Endothelial cell of umbilical vein (primary cell): ENCODE results near the gene C5orf58. TPM values are rescaled to one million over a fixed set of nuclear protein-coding genes. Genes with fewer than 3 reads are reported as not detected.

ENCODE experiments used
- BruUV-seq: library from RNA; stranded (reverse); fragments of 400-500 nt; replicated peaks from 2 replicates; lab custom pipeline; 2021; lab: Mats Ljungman, UMichigan
- CTCF ChIA-PET: fragments of 300-600, 350-600 bp; sonication (Branson Sonifier 250); formaldehyde crosslinking; loops from one replicate; lab custom pipeline; 2021; ENCODE audit warnings: antibody characterized with exemption, inconsistent platforms; lab: Charles Lee
- POLR2A ChIA-PET: fragments of 300-600, 350-600 bp; sonication (Branson Sonifier 250); formaldehyde crosslinking; loops from one replicate; lab custom pipeline; 2021; ENCODE audit warnings: antibody characterized with exemption, inconsistent platforms; lab: Charles Lee
- DNase-seq: peaks from one replicate; pipeline ENCODE4 v3.0.0-alpha.2; 2011; ENCODE audit warnings: low read depth, low spot score
- FAIRE-seq: peaks from 2 replicates; lab custom pipeline; 2011; peaks lifted over from hg19 to GRCh38; lab: Jason Lieb, UNC
- H2AFZ ChIP-seq: 2 replicates; pipeline ENCODE4 v1.6.0; 2012; ENCODE audit warnings: low read depth, low read length, control low read depth, inconsistent platforms
- H3K27ac ChIP-seq: 2 replicates; pipeline ENCODE4 v1.5.1; 2011; ENCODE audit warnings: low read depth, mild to moderate bottlenecking, control low read depth, low read length, moderate library complexity; ENCODE audit not compliant: insufficient read depth
- H3K27me3 ChIP-seq, 2 experiments: 2 replicates each; pipeline versions ENCODE4 v1.6.0 to v1.6.1; 2011; ENCODE audit warnings: low read length in 2 of 2, mixed read lengths in 1 of 2; ENCODE audit not compliant: control insufficient read depth in 2 of 2, insufficient read depth in 2 of 2
- H3K36me3 ChIP-seq, 2 experiments: 2 replicates in 1 of 2; 3 replicates in 1 of 2; pipeline ENCODE4 v1.5.1; 2011; ENCODE audit warnings: low read length in 2 of 2, mild to moderate bottlenecking in 1 of 2, moderate library complexity in 1 of 2; ENCODE audit not compliant: control insufficient read depth in 2 of 2, insufficient read depth in 2 of 2; ENCODE audit errors: extremely low read depth in 1 of 2
- H3K4me1 ChIP-seq: 3 replicates; pipeline ENCODE4 v1.5.1; 2011; ENCODE audit warnings: mild to moderate bottlenecking, low read length; ENCODE audit not compliant: control insufficient read depth, insufficient read depth; ENCODE audit errors: extremely low read depth
- H3K4me2 ChIP-seq: 2 replicates; pipeline ENCODE4 v1.6.1; 2011; ENCODE audit warnings: low read length, control low read depth, mixed read lengths; ENCODE audit not compliant: insufficient read depth
- H3K4me3 ChIP-seq, 3 experiments: fragments of 200-600 bp in 1 of 3; sonication (generic), shearing (Covaris generic) in 1 of 3; replicated peaks in 1 of 3; 2 replicates each; pipeline ENCODE4 v1.5.1; 2011 to 2016; ENCODE audit warnings: control low read depth in 3 of 3, low read length in 3 of 3, mild to moderate bottlenecking in 2 of 3, inconsistent platforms in 1 of 3, low read depth in 1 of 3, moderate library complexity in 1 of 3; ENCODE audit not compliant: insufficient read depth in 1 of 3
- H3K79me2 ChIP-seq: 2 replicates; pipeline ENCODE4 v1.6.0; 2012; ENCODE audit warnings: low read length, inconsistent platforms; ENCODE audit not compliant: control insufficient read depth, insufficient read depth
- H3K9ac ChIP-seq: replicated peaks from 2 replicates; pipeline ENCODE3; 2011; ENCODE audit warnings: low read length, control low read depth; ENCODE audit not compliant: insufficient read depth; ENCODE audit errors: extremely low read depth
- H3K9me1 ChIP-seq: replicated peaks from 3 replicates; pipeline ENCODE4 v1.6.0; 2011; ENCODE audit warnings: mild to moderate bottlenecking, low read length; ENCODE audit not compliant: control insufficient read depth, insufficient read depth; ENCODE audit errors: extremely low read depth
- H3K9me3 ChIP-seq: replicated peaks from 2 replicates; pipeline ENCODE4 v1.5.1; 2012; ENCODE audit warnings: low read length, inconsistent platforms; ENCODE audit not compliant: control insufficient read depth, insufficient read depth
- H4K20me1 ChIP-seq: replicated peaks from 2 replicates; pipeline ENCODE3; 2011; ENCODE audit warnings: mild to moderate bottlenecking, low read length; ENCODE audit not compliant: control insufficient read depth, insufficient read depth; ENCODE audit errors: extremely low read depth
- EZH2 ChIP-seq: IDR thresholded peaks from 2 replicates; pipeline ENCODE4 v1.6.1; 2012; ENCODE audit warnings: borderline replicate concordance, low read depth, mild to moderate bottlenecking, moderate library complexity, low read length, inconsistent platforms; ENCODE audit not compliant: severe bottlenecking
- FOS ChIP-seq: IDR thresholded peaks from 2 replicates; pipeline ENCODE4 v1.6.1; 2011; ENCODE audit warnings: mild to moderate bottlenecking, low read length, moderate library complexity, borderline replicate concordance; ENCODE audit not compliant: insufficient read depth
- GATA2 ChIP-seq: IDR thresholded peaks from 2 replicates; pipeline ENCODE4 v1.7.0; 2011; ENCODE audit warnings: low read depth, mild to moderate bottlenecking, moderate library complexity, mixed read lengths, low read length; ENCODE audit not compliant: insufficient read length, insufficient read depth
- JUN ChIP-seq: IDR thresholded peaks from 2 replicates; pipeline ENCODE4 v1.6.1; 2011; ENCODE audit warnings: borderline replicate concordance, low read depth; ENCODE audit not compliant: insufficient read length, insufficient read depth
- MYC ChIP-seq: IDR thresholded peaks from one replicate; pipeline ENCODE4 v1.6.1; 2011; ENCODE audit warnings: mild to moderate bottlenecking, low read depth, low read length
- POLR2A ChIP-seq: IDR thresholded peaks from 2 replicates; pipeline ENCODE4 v1.6.1; 2012; ENCODE audit warnings: low read depth, mild to moderate bottlenecking, control low read depth, low read length
- POLR2AphosphoS5 ChIP-seq: IDR thresholded peaks from 2 replicates; pipeline ENCODE4 v1.6.1; 2012; ENCODE audit warnings: low read depth, mild to moderate bottlenecking, control low read depth, low read length, moderate library complexity; ENCODE audit not compliant: insufficient read depth
- dilution Hi-C: fragments of 300-500 bp; cut with MboI; formaldehyde crosslinking; loops from one replicate; pipeline ENCODE4 v1.15.0; 2019; ENCODE audit warnings: low sequenced_read_pairs; ENCODE audit not compliant: extremely low pct_ligation_motif_present
- intact Hi-C: fragments of 100-400 bp; cut with micrococcal nuclease; formaldehyde crosslinking; loops from one replicate; pipeline ENCODE4 v1.10.0; 2022
- polyA plus RNA-seq, 4 experiments: library from polyadenylated mRNA; depleted of rRNA in 3 of 4; stranded (reverse) in 3 of 4; unstranded in 1 of 4; fragments of >200 nt; gene quantifications; 2 replicates each; pipeline versions ENCODE4 v1.2.1 to v1.2.3, GENCODE V29; 2011 to 2012; ENCODE audit warnings: missing spikeins in 1 of 4
- total RNA-seq: library from RNA; stranded (reverse); gene quantifications from 2 replicates; pipeline ENCODE4 v1.2.3, GENCODE V29; 2021
- TF ChIP-seq, protein P1 (sequence below), 2 donors: IDR thresholded peaks; 1 replicate in 1 of 2; 2 replicates in 1 of 2; pipeline ENCODE4 v1.5.1; 2011; ENCODE audit warnings: low read length in 2 of 2, mild to moderate bottlenecking in 2 of 2, moderate library complexity in 2 of 2, control low read depth in 1 of 2, inconsistent platforms in 1 of 2, low read depth in 1 of 2; ENCODE audit not compliant: insufficient read depth in 1 of 2; ENCODE audit errors: extremely low read depth in 1 of 2
- TF ChIP-seq, protein P2 (sequence below): IDR thresholded peaks from 2 replicates; pipeline ENCODE4 v1.6.1; 2011; ENCODE audit not compliant: insufficient read depth, insufficient read length

Gene C5orf58
- total and polyA plus RNA-seq, 2 donors (not counting 3 experiments of a cell fraction or from before 2014, with no cell fraction given): not detected

- ChIA-PET CTCF (interaction anchor here (1.1 to 6.0 kb wide), 12 partner anchors 14 to 517 kb away, joined by 3 to 173 read pairs (median 5); partner anchors contain the start of gene INSYN2B), POLR2A (no interaction called here)
- dilution Hi-C loops: no loop called here
- Histone ChIP-seq H4K20me1 (no peaks in the 10 kb centered on the region), H2AFZ (peak overlapping the region; percentile 50), H3K9me1 (no peaks in the 10 kb centered on the region), H3K27me3 (no peaks in the 10 kb centered on the region), H3K4me2 (peak overlapping the region; percentile 23), H3K36me3 (no peaks in the 10 kb centered on the region), H3K27ac (peak overlapping the region; percentile 70), H3K9ac (no peak overlapping the region), H3K79me2 (no peaks in the 10 kb centered on the region), H3K4me1 (peaks cover 45% of the 10 kb centered on the region), H3K9me3 (no peaks in the 10 kb centered on the region), H3K4me3 (no peak overlapping the region)
- intact Hi-C loops: loop anchor here (1.0 to 10.0 kb wide), 7 partner anchors 67 to 916 kb away; partner anchors contain the start of genes SLIT3 and SPDL1
- BruUV-seq: no TSS peak
- FAIRE-seq (no peak), DNase-seq (peak; percentile 12)
- TF ChIP-seq, protein P1, sequence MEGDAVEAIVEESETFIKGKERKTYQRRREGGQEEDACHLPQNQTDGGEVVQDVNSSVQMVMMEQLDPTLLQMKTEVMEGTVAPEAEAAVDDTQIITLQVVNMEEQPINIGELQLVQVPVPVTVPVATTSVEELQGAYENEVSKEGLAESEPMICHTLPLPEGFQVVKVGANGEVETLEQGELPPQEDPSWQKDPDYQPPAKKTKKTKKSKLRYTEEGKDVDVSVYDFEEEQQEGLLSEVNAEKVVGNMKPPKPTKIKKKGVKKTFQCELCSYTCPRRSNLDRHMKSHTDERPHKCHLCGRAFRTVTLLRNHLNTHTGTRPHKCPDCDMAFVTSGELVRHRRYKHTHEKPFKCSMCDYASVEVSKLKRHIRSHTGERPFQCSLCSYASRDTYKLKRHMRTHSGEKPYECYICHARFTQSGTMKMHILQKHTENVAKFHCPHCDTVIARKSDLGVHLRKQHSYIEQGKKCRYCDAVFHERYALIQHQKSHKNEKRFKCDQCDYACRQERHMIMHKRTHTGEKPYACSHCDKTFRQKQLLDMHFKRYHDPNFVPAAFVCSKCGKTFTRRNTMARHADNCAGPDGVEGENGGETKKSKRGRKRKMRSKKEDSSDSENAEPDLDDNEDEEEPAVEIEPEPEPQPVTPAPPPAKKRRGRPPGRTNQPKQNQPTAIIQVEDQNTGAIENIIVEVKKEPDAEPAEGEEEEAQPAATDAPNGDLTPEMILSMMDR (IDR thresholded peaks at IDR 0.05; ENCODE audit: extremely low read depth in 1 of 2, insufficient read depth in 1 of 2, low read depth in 1 of 2, low read length in 2 of 2): no peak
- TF ChIP-seq EZH2 (no peak), POLR2A (no peak), JUN (no peak), MYC (no peak), GATA2 (no peak), POLR2AphosphoS5 (no peak), FOS (no peak)
- TF ChIP-seq, protein P2, sequence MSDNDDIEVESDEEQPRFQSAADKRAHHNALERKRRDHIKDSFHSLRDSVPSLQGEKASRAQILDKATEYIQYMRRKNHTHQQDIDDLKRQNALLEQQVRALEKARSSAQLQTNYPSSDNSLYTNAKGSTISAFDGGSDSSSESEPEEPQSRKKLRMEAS: no peak
These were observed 14.1 kb upstream of the C5orf58 start for GRCh38 chr5:170218726-170219125.
